T-cell (primary cell): ENCODE data around the gene DDX20. TPM values are rescaled to one million over a fixed set of nuclear protein-coding genes. Genes with fewer than 3 reads are reported as not detected.

ENCODE experiments used
- ATAC-seq, 4 experiments: fragments of 200-7000 bp in 3 of 4; fragments of 150-1000 bp in 1 of 4; cut with Tn5 transposase; replicated peaks in 1 of 4; 1 replicate in 3 of 4; 2 replicates in 1 of 4; pipeline ENCODE4 v1.10.0; 2021; ENCODE audit warnings: moderate library complexity in 3 of 4, mild to moderate bottlenecking in 2 of 4, moderate number of reproducible peaks in 1 of 4
- CTCF ChIA-PET, 2 donors: fragments of 300-600 bp; sonication (Branson Sonifier 250); formaldehyde crosslinking; loops; one replicate each; lab custom pipeline; 2022; ENCODE audit warnings: antibody characterized with exemption in 2 of 2; lab: Charles Lee
- POLR2A ChIA-PET, 2 donors: fragments of 300-600 bp; sonication (Branson Sonifier 250); formaldehyde crosslinking; loops; one replicate each; lab custom pipeline; 2022; ENCODE audit warnings: antibody characterized with exemption in 2 of 2; lab: Charles Lee
- DNase-seq, 35 experiments: peaks; one replicate each; pipeline versions ENCODE4 v3.0.0 to v3.0.0-alpha.2; 2013 to 2023
- H3K27ac ChIP-seq: one replicate; pipeline ENCODE4 v1.5.1; 2013; ENCODE audit warnings: low read length
- H3K27me3 ChIP-seq, 2 experiments: replicated peaks in 1 of 2; 1 replicate in 1 of 2; 2 replicates in 1 of 2; pipeline versions ENCODE4 v1.6.1 to v1.7.0; 2013; ENCODE audit warnings: low read length in 1 of 2, mixed read lengths in 1 of 2; ENCODE audit not compliant: control insufficient read depth in 2 of 2, insufficient read depth in 2 of 2; ENCODE audit errors: extremely low read depth in 1 of 2
- H3K36me3 ChIP-seq, 2 donors: 1 replicate in 1 of 2; 2 replicates in 1 of 2; pipeline versions ENCODE4 v1.6.1 to v1.7.0; 2013; ENCODE audit warnings: low read length in 1 of 2; ENCODE audit not compliant: control insufficient read depth in 2 of 2, insufficient read depth in 1 of 2; ENCODE audit errors: extremely low read depth in 1 of 2
- H3K4me1 ChIP-seq, 2 experiments: 1 replicate in 1 of 2; 2 replicates in 1 of 2; pipeline versions ENCODE4 v1.6.1 to v1.7.0; 2013; ENCODE audit warnings: low read length in 2 of 2, mixed read lengths in 1 of 2; ENCODE audit not compliant: insufficient read depth in 2 of 2, control insufficient read depth in 1 of 2; ENCODE audit errors: extremely low read depth in 1 of 2
- H3K4me3 ChIP-seq, 2 donors: 1 replicate in 1 of 2; 2 replicates in 1 of 2; pipeline versions ENCODE4 v1.5.1 to v1.7.0; 2013; ENCODE audit warnings: mild to moderate bottlenecking in 2 of 2, low read length in 1 of 2, moderate library complexity in 1 of 2; ENCODE audit not compliant: control insufficient read depth in 1 of 2; ENCODE audit errors: extremely low read depth in 1 of 2
- H3K9me3 ChIP-seq: 2 replicates; pipeline ENCODE4 v1.7.0; 2013
- H3K27ac Mint-ChIP-seq, 2 donors: one replicate each; pipeline ENCODE4 v1.8.0; 2020 to 2021; ENCODE audit warnings: mild to moderate bottlenecking in 2 of 2, mixed read lengths in 2 of 2
- H3K27me3 Mint-ChIP-seq, 2 donors: one replicate each; pipeline ENCODE4 v1.8.0; 2021 to 2022; ENCODE audit warnings: mixed read lengths in 2 of 2
- H3K36me3 Mint-ChIP-seq: one replicate; pipeline ENCODE4 v1.8.0; 2021; ENCODE audit warnings: mixed read lengths
- H3K4me1 Mint-ChIP-seq, 3 donors: one replicate each; pipeline ENCODE4 v1.8.0; 2020 to 2022; ENCODE audit warnings: mixed read lengths in 3 of 3, mild to moderate bottlenecking in 1 of 3
- H3K4me3 Mint-ChIP-seq, 3 donors: one replicate each; pipeline ENCODE4 v1.8.0; 2020 to 2022; ENCODE audit warnings: mild to moderate bottlenecking in 3 of 3, mixed read lengths in 3 of 3, moderate library complexity in 3 of 3
- H3K9me3 Mint-ChIP-seq, 3 donors: one replicate each; pipeline ENCODE4 v1.8.0; 2020 to 2022; ENCODE audit warnings: mixed read lengths in 3 of 3
- WGBS: methylation state at CpG from one replicate; pipeline ENCODE4 v1.1.5; 2013; ENCODE audit warnings: missing lambda C conversion rate; ENCODE audit not compliant: insufficient coverage; 5-methylcytosine and 5-hydroxymethylcytosine counted together
- total RNA-seq, 35 experiments: library from RNA in 6 of 35; stranded (reverse) in 6 of 35; fragments of 120-200 nt in 1 of 35; gene quantifications; one replicate each; pipeline versions ENCODE4 v1.2.1 to v1.2.4 and lab custom pipeline; 2013 to 2026

DDX20 gene
- total RNA-seq, 5 donors from 2014 or later (not counting 1 experiment from before 2014, with no cell fraction given) = 16.7 to 19.8 (median 17.5) TPM

DNA sequence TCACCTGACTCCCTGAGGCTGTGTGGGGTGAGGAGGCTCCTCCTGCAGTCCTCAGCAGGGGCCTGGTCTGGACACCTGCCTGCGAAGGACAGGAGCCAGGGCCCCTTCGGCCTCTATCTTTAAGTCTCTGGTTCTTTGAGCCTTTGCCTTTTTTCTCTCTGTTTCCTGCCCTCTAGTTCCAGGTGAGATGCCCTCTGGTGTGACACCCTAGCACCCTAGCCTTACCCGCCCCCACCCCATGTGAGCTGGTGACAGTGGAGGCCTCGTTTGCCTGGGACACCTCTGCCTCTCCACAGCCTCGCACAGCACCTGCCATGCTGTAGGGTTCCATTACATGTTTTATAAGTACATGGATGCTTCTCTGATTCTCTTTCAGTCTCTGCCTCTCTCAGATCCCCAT lies 47.3 kb downstream of the DDX20 start:
- WGBS = 92% methylated on average over 4 of the region's 5 CpGs
- Histone ChIP-seq H3K27me3 (peaks cover 0 to 35% of the 10 kb centered on the region in 2 experiments), H3K36me3 (no peaks in the 10 kb centered on the region), H3K9me3 (no peaks in the 10 kb centered on the region), H3K27ac (no peak overlapping the region), H3K4me3 (no peak overlapping the region), H3K4me1 (no peaks in the 10 kb centered on the region)
- peaks cover 0 to 2% (median 0%) of the 10 kb centered on the region in 3 donors for H3K9me3 Mint-ChIP-seq
- CTCF ChIA-PET = no interaction called here
- DNase-seq (no peak), ATAC-seq (no peak)
- H3K4me1 Mint-ChIP-seq = peaks cover 0 to 7% (median 0%) of the 10 kb centered on the region in 3 donors
- H3K4me3 Mint-ChIP-seq = no peak overlapping the region
- peaks cover 3 to 8% of the 10 kb centered on the region in 2 donors for H3K27me3 Mint-ChIP-seq
- H3K27ac Mint-ChIP-seq = no peak overlapping the region
- POLR2A ChIA-PET = interaction anchor here in 1 of 2 donors (0.5 kb wide), 1 partner anchor 57 kb away, joined by 4 read pairs; no protein-coding TSS in a partner anchor
- H3K36me3 Mint-ChIP-seq = no peaks in the 10 kb centered on the region

DNA sequence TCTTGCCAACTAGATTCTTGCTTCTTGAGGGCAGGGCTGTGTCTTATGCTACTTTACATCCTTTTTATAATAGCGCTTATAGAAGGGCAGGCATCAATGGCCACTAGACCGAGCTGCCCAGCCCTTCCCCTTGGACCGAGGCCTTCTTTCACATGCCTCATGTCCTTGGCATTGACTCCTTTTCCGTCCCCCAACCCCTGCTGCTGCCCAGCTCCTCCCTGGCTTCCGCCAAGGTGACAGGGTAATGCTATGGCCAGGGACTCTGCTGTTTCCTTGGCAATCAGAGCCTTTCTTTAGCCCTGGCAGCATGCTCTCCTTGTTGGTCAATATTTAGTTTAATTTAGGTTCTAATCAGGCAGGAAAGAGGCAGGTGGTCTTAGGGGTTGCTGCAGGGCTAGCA lies 48.2 kb downstream of the DDX20 start:
- H3K36me3 ChIP-seq = no peaks in the 10 kb centered on the region
- ChIA-PET CTCF (no interaction called here), POLR2A (no interaction called here)
- WGBS = 73% methylated on average over 3 of the region's 5 CpGs
- ATAC-seq = no peak
- H3K9me3 ChIP-seq = no peaks in the 10 kb centered on the region
- H3K4me3 ChIP-seq = no peak overlapping the region
- no peak overlapping the region for H3K27ac ChIP-seq
- peaks cover 0 to 2% (median 0%) of the 10 kb centered on the region in 3 donors for H3K9me3 Mint-ChIP-seq
- H3K4me3 Mint-ChIP-seq = no peak overlapping the region
- no peaks in the 10 kb centered on the region for H3K36me3 Mint-ChIP-seq
- H3K27ac Mint-ChIP-seq = no peak overlapping the region
- H3K27me3 Mint-ChIP-seq = peaks cover 5 to 8% of the 10 kb centered on the region in 2 donors
- H3K27me3 ChIP-seq = peaks cover 0 to 35% of the 10 kb centered on the region in 2 experiments
- H3K4me1 ChIP-seq = no peaks in the 10 kb centered on the region
- peaks cover 0 to 7% (median 0%) of the 10 kb centered on the region in 3 donors for H3K4me1 Mint-ChIP-seq
- no peak for DNase-seq

- H3K36me3 ChIP-seq = no peaks in the 10 kb centered on the region
- CTCF ChIA-PET = no interaction called here
- no peaks in the 10 kb centered on the region for H3K4me1 ChIP-seq
- H3K4me3 ChIP-seq = no peak overlapping the region
- Mint-ChIP-seq H3K4me1 (peaks cover 0 to 7% (median 0%) of the 10 kb centered on the region in 3 donors), H3K27ac (no peak overlapping the region), H3K9me3 (no peaks in the 10 kb centered on the region), H3K27me3 (peaks cover 4 to 8% of the 10 kb centered on the region in 2 donors), H3K36me3 (no peaks in the 10 kb centered on the region), H3K4me3 (no peak overlapping the region)
- ATAC-seq = no peak
- POLR2A ChIA-PET = no interaction called here
- peaks cover 0 to 35% of the 10 kb centered on the region in 2 experiments for H3K27me3 ChIP-seq
- 89% methylated on average over 9 of the region's 11 CpGs for WGBS
- H3K27ac ChIP-seq = no peak overlapping the region
- no peak for DNase-seq
- no peaks in the 10 kb centered on the region for H3K9me3 ChIP-seq
Measured at GRCh38 chr1:111804776-111805175, 49.1 kb downstream of the DDX20 start.

GRCh38 chr1:111805251-111805650 lies 49.5 kb downstream of the DDX20 start:
- CTCF ChIA-PET = no interaction called here

GRCh38 chr1:111811891-111812290 lies 56.2 kb downstream of the DDX20 start:
- H3K36me3 Mint-ChIP-seq = no peaks in the 10 kb centered on the region
- DNase-seq (no peak), ATAC-seq (no peak)
- peaks cover 0 to 16% of the 10 kb centered on the region in 2 experiments for H3K27me3 ChIP-seq
- no peak overlapping the region for H3K4me3 ChIP-seq
- 76% methylated on average over 8 of the region's 10 CpGs for WGBS
- ChIA-PET POLR2A (no interaction called here), CTCF (no interaction called here)
- no peaks in the 10 kb centered on the region for H3K36me3 ChIP-seq
- H3K27ac Mint-ChIP-seq = no peak overlapping the region
- H3K4me3 Mint-ChIP-seq = no peak overlapping the region
- H3K4me1 ChIP-seq = no peaks in the 10 kb centered on the region
- H3K9me3 ChIP-seq = no peaks in the 10 kb centered on the region
- peaks cover 0 to under 1% (median 0%) of the 10 kb centered on the region in 3 donors for H3K4me1 Mint-ChIP-seq
- peaks cover 4 to 5% of the 10 kb centered on the region in 2 donors for H3K27me3 Mint-ChIP-seq
- H3K27ac ChIP-seq = no peak overlapping the region
- no peaks in the 10 kb centered on the region for H3K9me3 Mint-ChIP-seq

More at GRCh38 chr1:111805251-111805650, 49.5 kb downstream of the DDX20 start:
- Histone ChIP-seq H3K27me3 (peaks cover 0 to 38% of the 10 kb centered on the region in 2 experiments), H3K4me1 (no peaks in the 10 kb centered on the region), H3K36me3 (no peaks in the 10 kb centered on the region), H3K9me3 (no peaks in the 10 kb centered on the region), H3K27ac (no peak overlapping the region), H3K4me3 (no peak overlapping the region)
- Mint-ChIP-seq H3K4me1 (peaks cover 0 to 7% (median 0%) of the 10 kb centered on the region in 3 donors), H3K36me3 (no peaks in the 10 kb centered on the region), H3K27ac (no peak overlapping the region), H3K9me3 (no peaks in the 10 kb centered on the region), H3K27me3 (peaks cover 4 to 8% of the 10 kb centered on the region in 2 donors), H3K4me3 (no peak overlapping the region)
- 67% methylated on average over 2 of the region's 2 CpGs for WGBS
- DNase-seq (no peak), ATAC-seq (no peak)
- POLR2A ChIA-PET = no interaction called here

- Histone ChIP-seq H3K27ac (no peak overlapping the region), H3K27me3 (peaks cover 0 to 16% of the 10 kb centered on the region in 2 experiments), H3K4me1 (no peaks in the 10 kb centered on the region), H3K36me3 (no peaks in the 10 kb centered on the region), H3K9me3 (no peaks in the 10 kb centered on the region), H3K4me3 (no peak overlapping the region)
- POLR2A ChIA-PET = no interaction called here
- no peaks in the 10 kb centered on the region for H3K4me1 Mint-ChIP-seq
- no peak overlapping the region for H3K27ac Mint-ChIP-seq
- DNase-seq (no peak), ATAC-seq (no peak)
- H3K27me3 Mint-ChIP-seq = peaks cover 4 to 5% of the 10 kb centered on the region in 2 donors
- H3K4me3 Mint-ChIP-seq = no peak overlapping the region
- 89% methylated on average over 4 of the region's 4 CpGs for WGBS
- CTCF ChIA-PET = no interaction called here
- no peaks in the 10 kb centered on the region for H3K36me3 Mint-ChIP-seq
- H3K9me3 Mint-ChIP-seq = no peaks in the 10 kb centered on the region
Measured at GRCh38 chr1:111812306-111812705, 56.6 kb downstream of the DDX20 start.
